ENCODE results near the gene KCNS1.
"Not testable (repeated sequence)": the region's sequence is repeated elsewhere in the genome, so short reads cannot be mapped to it uniquely, and the experiment has no call there.

KCNS1 gene

GRCh38 chr20:45100563-45101245, at the start of gene KCNS1:
TSS of gene KCNS1 (minus strand) at chr20:45101127. CDS start at chr20:45099236, 1,891 bp downstream.
- DNase-seq = no peak

- no peak for DNase-seq
Observed at GRCh38 chr20:45149062-45149461, 48.1 kb upstream of the KCNS1 start.

GRCh38 chr20:45140836-45141235, 39.9 kb upstream of the KCNS1 start:
- no peak for DNase-seq

GRCh38 chr20:45139733-45140375, 38.9 kb upstream of the KCNS1 start:
- DNase-seq = not testable (repeated sequence)

GRCh38 chr20:45138561-45139300, 37.8 kb upstream of the KCNS1 start:
- no peak for DNase-seq

GRCh38 chr20:45136911-45137310, 36.0 kb upstream of the KCNS1 start:
- no peak for DNase-seq

GRCh38 chr20:45128099-45128498, 27.2 kb upstream of the KCNS1 start:
- DNase-seq = no peak

GRCh38 chr20:45124365-45124764, 23.4 kb upstream of the KCNS1 start, which contains the start of gene WFDC12:
TSS of gene WFDC12 (minus strand) at chr20:45124465. CDS start at chr20:45124447, 18 bp downstream.
- no peak for DNase-seq

GRCh38 chr20:45121388-45121787, 20.5 kb upstream of the KCNS1 start:
- no peak for DNase-seq

- no peak for DNase-seq
Observed at GRCh38 chr20:45119556-45120266, 18.8 kb upstream of the KCNS1 start.

- no peak for DNase-seq
Observed at GRCh38 chr20:45118028-45118427, 17.1 kb upstream of the KCNS1 start.

GRCh38 chr20:45117581-45117980, 16.7 kb upstream of the KCNS1 start:
- DNase-seq = no peak

GRCh38 chr20:45115829-45116228, 14.9 kb upstream of the KCNS1 start:
- no peak for DNase-seq

- DNase-seq = no peak
Observed at GRCh38 chr20:45115386-45115774, 14.5 kb upstream of the KCNS1 start.

GRCh38 chr20:45114465-45115385, 13.8 kb upstream of the KCNS1 start, which contains the start of gene WFDC5:
TSS of gene WFDC5 (minus strand) at chr20:45115174. CDS start at chr20:45115083, 91 bp downstream.
- DNase-seq = no peak

- DNase-seq = no peak
Observed at GRCh38 chr20:45113865-45114264, 12.9 kb upstream of the KCNS1 start.

GRCh38 chr20:45112754-45113153, 11.8 kb upstream of the KCNS1 start:
- DNase-seq = no peak

- no peak for DNase-seq
Observed at GRCh38 chr20:45111799-45112471, 11.0 kb upstream of the KCNS1 start.

- no peak for DNase-seq
Observed at GRCh38 chr20:45111285-45111684, 10.4 kb upstream of the KCNS1 start.

- DNase-seq = no peak
Observed at GRCh38 chr20:45110301-45110700, 9.4 kb upstream of the KCNS1 start.

- no peak for DNase-seq
Observed at GRCh38 chr20:45109634-45110033, 8.7 kb upstream of the KCNS1 start.
